ENCODE results near the gene MYRIP.

The MYRIP gene

DNA sequence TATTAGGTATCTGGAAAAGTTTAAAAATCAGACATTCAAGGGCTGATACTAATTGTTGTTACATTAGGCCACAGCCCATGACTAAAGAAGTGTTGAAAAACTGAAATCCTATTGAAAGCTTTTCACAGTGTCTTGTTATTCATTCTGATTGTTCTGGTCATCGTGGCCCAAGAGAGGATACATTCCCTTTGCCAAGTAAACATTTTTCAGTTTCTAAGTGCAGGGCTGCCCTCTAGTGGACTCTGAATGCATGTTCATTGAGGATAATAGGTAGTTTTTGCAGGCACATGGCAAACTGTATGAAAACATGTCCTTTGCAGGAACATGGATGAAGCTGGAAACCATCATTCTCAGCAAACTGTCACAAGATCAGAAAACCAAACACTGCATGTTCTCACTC is 181.1 kb downstream of the MYRIP start:
- no peaks in the 10 kb centered on the region for H3K27me3 ChIP-seq (ENCODE audit: control insufficient read depth, insufficient read depth, low read length)
- no peak overlapping the region for H3K27ac ChIP-seq (ENCODE audit: low read depth, low read length)
- H3K9ac ChIP-seq (ENCODE audit: low read length): no peak overlapping the region
- H3K9me3 ChIP-seq (ENCODE audit: control insufficient read depth, insufficient read depth, low read depth, low read length): peaks cover 45% of the 10 kb centered on the region
- no peak overlapping the region for H3K4me3 ChIP-seq (ENCODE audit: low read depth, low read length)
- no peaks in the 10 kb centered on the region for H3K36me3 ChIP-seq (ENCODE audit: control insufficient read depth, insufficient read depth, low read length)
- H3K4me1 ChIP-seq (ENCODE audit: control insufficient read depth, insufficient read depth, low read length): no peaks in the 10 kb centered on the region

DNA sequence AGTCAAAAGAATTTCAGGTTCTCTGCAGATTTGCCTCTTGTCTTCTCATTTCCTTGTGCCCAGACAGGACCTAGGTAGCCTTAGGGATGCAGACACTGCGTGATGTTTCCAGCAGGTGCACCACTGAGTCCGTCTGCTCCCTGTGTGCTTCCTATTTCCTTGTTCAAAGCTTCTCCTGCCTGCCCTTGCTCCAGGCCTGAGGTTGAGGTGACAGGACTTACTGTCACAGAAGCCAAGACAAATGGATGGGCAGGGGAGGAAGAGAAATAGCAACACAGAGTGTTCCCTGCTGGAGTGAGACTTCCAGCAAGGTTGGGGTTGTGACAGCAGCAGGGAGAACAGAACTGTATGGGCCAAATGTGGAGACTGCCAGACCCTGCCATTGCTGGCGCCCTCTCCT is 199.4 kb downstream of the MYRIP start:
- H3K27ac ChIP-seq (ENCODE audit: low read depth, low read length): no peak overlapping the region
- no peaks in the 10 kb centered on the region for H3K9me3 ChIP-seq (ENCODE audit: control insufficient read depth, insufficient read depth, low read depth, low read length)
- no peak overlapping the region for H3K9ac ChIP-seq (ENCODE audit: low read length)

DNA sequence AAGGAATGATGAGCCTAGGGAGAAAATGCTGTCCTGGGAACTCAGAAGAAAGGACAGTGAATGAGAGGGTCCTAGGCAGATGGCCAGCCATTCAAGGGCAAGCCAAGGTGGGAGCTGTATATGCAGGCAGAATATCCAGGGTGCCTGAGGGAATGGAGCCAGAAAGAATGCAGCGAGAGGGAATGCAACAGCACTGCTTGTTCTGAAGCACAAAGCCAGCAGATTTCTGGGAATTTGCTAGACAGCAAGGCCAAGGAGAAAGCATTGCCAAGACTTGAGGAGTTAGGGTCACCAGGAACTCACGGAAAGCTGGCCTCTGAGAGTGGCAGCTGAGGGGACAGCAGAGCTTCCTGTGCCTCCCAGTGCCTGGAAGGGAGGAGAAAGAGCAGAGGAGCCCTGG is 200.6 kb downstream of the MYRIP start:
- H3K36me3 ChIP-seq (ENCODE audit: control insufficient read depth, insufficient read depth, low read length): no peaks in the 10 kb centered on the region
- H3K4me1 ChIP-seq (ENCODE audit: control insufficient read depth, insufficient read depth, low read length): 0 out of 2 replicates have a peak, but pooled peaks cover 7% of the 10 kb centered on the region
- no peaks in the 10 kb centered on the region for H3K27me3 ChIP-seq (ENCODE audit: control insufficient read depth, insufficient read depth, low read length)
- H3K9ac ChIP-seq (ENCODE audit: low read length): no peak overlapping the region
- H3K4me3 ChIP-seq (ENCODE audit: low read depth, low read length): no peak overlapping the region
- H3K27ac ChIP-seq (ENCODE audit: low read depth, low read length): no peak overlapping the region
- no peaks in the 10 kb centered on the region for H3K9me3 ChIP-seq (ENCODE audit: control insufficient read depth, insufficient read depth, low read depth, low read length)

More for the DNA sequence above, 199.4 kb downstream of the MYRIP start:
- H3K4me1 ChIP-seq (ENCODE audit: control insufficient read depth, insufficient read depth, low read length): 0 out of 2 replicates have a peak, but pooled peaks cover 7% of the 10 kb centered on the region
- H3K4me3 ChIP-seq (ENCODE audit: low read depth, low read length): no peak overlapping the region
- no peaks in the 10 kb centered on the region for H3K36me3 ChIP-seq (ENCODE audit: control insufficient read depth, insufficient read depth, low read length)
- no peaks in the 10 kb centered on the region for H3K27me3 ChIP-seq (ENCODE audit: control insufficient read depth, insufficient read depth, low read length)

DNA sequence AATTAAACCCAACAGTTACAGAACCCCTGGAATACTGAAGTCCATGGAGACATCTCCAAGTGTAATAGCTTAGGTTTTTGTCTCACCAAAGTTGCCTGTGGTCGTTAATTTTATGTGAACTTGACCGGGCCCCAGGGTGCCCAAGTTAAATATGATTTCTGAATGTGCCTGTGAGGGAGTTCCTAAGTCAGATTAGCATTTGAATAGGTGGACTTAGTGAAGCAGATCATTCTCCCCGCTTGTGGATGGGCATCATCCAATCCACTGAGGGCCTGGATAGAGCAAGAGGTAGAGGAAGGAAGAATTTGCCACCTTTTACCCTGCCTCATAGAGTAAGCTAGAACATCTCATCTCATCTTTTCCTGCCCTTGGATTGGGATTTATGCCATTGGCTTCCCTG is 203.0 kb downstream of the MYRIP start:
- Histone ChIP-seq H3K36me3 (ENCODE audit: control insufficient read depth, insufficient read depth, low read length) (no peaks in the 10 kb centered on the region), H3K4me3 (ENCODE audit: low read depth, low read length) (no peak overlapping the region), H3K9ac (ENCODE audit: low read length) (no peak overlapping the region), H3K27me3 (ENCODE audit: control insufficient read depth, insufficient read depth, low read length) (no peaks in the 10 kb centered on the region), H3K9me3 (ENCODE audit: control insufficient read depth, insufficient read depth, low read depth, low read length) (no peaks in the 10 kb centered on the region), H3K27ac (ENCODE audit: low read depth, low read length) (no peak overlapping the region), H3K4me1 (ENCODE audit: control insufficient read depth, insufficient read depth, low read length) (0 out of 2 replicates have a peak, but pooled peaks cover 7% of the 10 kb centered on the region)

DNA sequence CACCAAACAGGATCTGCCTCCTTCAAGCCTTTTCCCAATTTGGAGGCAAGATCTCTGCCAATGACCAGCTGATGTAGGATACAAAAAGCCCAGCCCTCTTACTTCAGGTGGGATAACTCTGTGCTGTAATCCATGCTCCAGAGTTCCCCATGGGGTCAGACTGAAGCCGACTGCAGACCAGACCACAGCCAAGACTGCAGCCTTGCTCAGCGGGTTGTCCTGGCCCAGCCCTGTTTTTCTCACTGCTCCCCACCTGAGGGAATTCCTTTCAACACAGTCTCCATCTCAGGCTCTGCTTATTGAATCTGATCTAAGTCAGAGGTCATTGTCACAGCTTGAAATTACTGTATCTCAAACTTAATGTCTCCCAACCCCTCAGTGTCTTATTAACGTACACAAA is 207.0 kb downstream of the MYRIP start:
- H3K27ac ChIP-seq (ENCODE audit: low read depth, low read length): no peak overlapping the region
- H3K9me3 ChIP-seq (ENCODE audit: control insufficient read depth, insufficient read depth, low read depth, low read length): no peaks in the 10 kb centered on the region
- H3K4me1 ChIP-seq (ENCODE audit: control insufficient read depth, insufficient read depth, low read length): 0 out of 2 replicates have a peak, but pooled peaks cover 7% of the 10 kb centered on the region
- no peaks in the 10 kb centered on the region for H3K27me3 ChIP-seq (ENCODE audit: control insufficient read depth, insufficient read depth, low read length)
- no peak overlapping the region for H3K4me3 ChIP-seq (ENCODE audit: low read depth, low read length)
- H3K9ac ChIP-seq (ENCODE audit: low read length): no peak overlapping the region
- no peaks in the 10 kb centered on the region for H3K36me3 ChIP-seq (ENCODE audit: control insufficient read depth, insufficient read depth, low read length)

DNA sequence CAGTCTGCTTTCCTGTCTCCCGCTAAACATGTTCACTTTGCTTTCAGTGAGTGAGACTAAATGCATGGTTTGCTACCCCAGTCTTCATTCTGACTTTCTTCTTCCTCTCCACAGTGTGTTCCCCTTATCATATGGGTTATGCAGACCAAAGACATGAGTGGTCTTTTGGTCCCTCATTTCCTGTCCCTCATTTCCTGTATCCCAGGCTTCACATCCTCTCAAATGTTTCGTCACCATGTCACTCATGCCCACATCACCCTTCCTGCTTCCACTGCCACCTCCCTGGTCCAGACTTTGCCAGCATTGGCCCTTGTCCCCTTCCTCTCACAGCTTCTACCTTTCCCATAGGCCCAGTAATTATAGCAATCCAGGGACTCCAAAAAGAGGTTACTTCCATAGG is 209.0 kb downstream of the MYRIP start:
- Histone ChIP-seq H3K4me1 (ENCODE audit: control insufficient read depth, insufficient read depth, low read length) (peaks cover 6% of the 10 kb centered on the region; the same call in 1 of the 2 replicates), H3K36me3 (ENCODE audit: control insufficient read depth, insufficient read depth, low read length) (no peaks in the 10 kb centered on the region), H3K27ac (ENCODE audit: low read depth, low read length) (no peak overlapping the region), H3K9me3 (ENCODE audit: control insufficient read depth, insufficient read depth, low read depth, low read length) (peaks cover 2% of the 10 kb centered on the region; the same call in 1 of the 2 replicates), H3K9ac (ENCODE audit: low read length) (no peak overlapping the region), H3K4me3 (ENCODE audit: low read depth, low read length) (no peak overlapping the region), H3K27me3 (ENCODE audit: control insufficient read depth, insufficient read depth, low read length) (no peaks in the 10 kb centered on the region)

DNA sequence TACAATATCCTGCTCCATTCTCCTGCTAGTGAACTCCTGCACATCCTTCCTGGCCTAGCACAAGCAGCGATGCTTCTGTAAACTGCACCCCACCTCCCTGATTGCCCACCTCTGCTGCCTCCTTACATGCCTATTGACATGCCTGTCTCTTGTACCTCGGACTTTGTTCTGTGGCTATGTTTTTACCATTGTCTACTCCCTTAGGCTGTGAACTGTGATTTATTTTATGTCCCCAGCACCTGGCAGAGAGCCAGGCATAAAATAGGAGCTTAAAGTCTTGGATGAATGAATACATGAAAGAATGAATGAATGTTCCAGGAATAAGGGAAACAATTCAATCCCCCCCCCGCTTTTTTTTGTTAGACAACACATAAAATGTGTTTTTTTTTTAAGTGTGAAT is 210.0 kb downstream of the MYRIP start:
- Histone ChIP-seq H3K4me3 (ENCODE audit: low read depth, low read length) (no peak overlapping the region), H3K9me3 (ENCODE audit: control insufficient read depth, insufficient read depth, low read depth, low read length) (peaks cover 7% of the 10 kb centered on the region), H3K36me3 (ENCODE audit: control insufficient read depth, insufficient read depth, low read length) (no peaks in the 10 kb centered on the region), H3K27ac (ENCODE audit: low read depth, low read length) (no peak overlapping the region), H3K9ac (ENCODE audit: low read length) (no peak overlapping the region), H3K27me3 (ENCODE audit: control insufficient read depth, insufficient read depth, low read length) (no peaks in the 10 kb centered on the region), H3K4me1 (ENCODE audit: control insufficient read depth, insufficient read depth, low read length) (peaks cover 6% of the 10 kb centered on the region; the same call in 1 of the 2 replicates)

DNA sequence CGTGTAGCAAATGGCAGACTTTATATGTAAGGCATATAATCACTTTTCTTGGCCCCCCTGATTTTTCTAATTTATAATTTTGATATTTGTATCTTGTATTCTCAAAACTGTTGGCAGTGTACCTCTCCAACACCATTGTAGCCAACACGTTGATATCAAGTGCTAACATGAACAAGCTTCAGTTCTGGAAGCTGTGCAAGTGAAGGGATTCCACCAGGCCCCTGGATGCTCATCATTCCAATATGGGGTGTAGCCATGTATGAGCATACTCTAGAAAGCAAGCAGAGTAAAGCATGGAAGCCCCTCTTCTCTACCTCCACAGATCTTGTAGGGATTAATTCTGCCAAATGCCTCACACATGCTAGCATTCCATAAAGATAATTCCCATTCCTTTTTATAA is 211.3 kb downstream of the MYRIP start:
- Histone ChIP-seq H3K4me1 (ENCODE audit: control insufficient read depth, insufficient read depth, low read length) (peaks cover 6% of the 10 kb centered on the region; the same call in 1 of the 2 replicates), H3K27ac (ENCODE audit: low read depth, low read length) (no peak overlapping the region), H3K4me3 (ENCODE audit: low read depth, low read length) (no peak overlapping the region), H3K36me3 (ENCODE audit: control insufficient read depth, insufficient read depth, low read length) (no peaks in the 10 kb centered on the region), H3K9me3 (ENCODE audit: control insufficient read depth, insufficient read depth, low read depth, low read length) (peaks cover 20% of the 10 kb centered on the region), H3K9ac (ENCODE audit: low read length) (no peak overlapping the region), H3K27me3 (ENCODE audit: control insufficient read depth, insufficient read depth, low read length) (no peaks in the 10 kb centered on the region)

DNA sequence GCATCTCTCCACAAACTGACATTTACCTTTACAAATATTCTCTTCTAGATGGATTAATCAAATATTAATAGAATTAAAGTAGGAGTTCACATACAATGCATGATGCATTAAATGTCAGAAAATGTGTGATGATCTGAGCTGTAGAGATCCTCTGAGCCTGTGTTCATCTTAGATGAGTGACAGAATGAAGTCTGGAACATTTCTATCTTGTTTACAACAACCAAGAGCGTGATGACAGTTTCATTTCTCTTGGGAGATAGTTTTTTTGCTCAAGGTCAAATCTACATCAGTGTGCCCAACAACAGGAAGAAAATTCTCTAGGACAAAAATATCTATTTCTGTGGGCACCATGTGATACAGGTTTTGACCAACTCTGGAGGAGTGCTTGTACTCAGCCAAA is 211.9 kb downstream of the MYRIP start:
- no peaks in the 10 kb centered on the region for H3K27me3 ChIP-seq (ENCODE audit: control insufficient read depth, insufficient read depth, low read length)
- H3K36me3 ChIP-seq (ENCODE audit: control insufficient read depth, insufficient read depth, low read length): no peaks in the 10 kb centered on the region
- H3K4me1 ChIP-seq (ENCODE audit: control insufficient read depth, insufficient read depth, low read length): peaks cover 6% of the 10 kb centered on the region; the same call in 1 of the 2 replicates
- H3K4me3 ChIP-seq (ENCODE audit: low read depth, low read length): no peak overlapping the region
- peaks cover 26% of the 10 kb centered on the region for H3K9me3 ChIP-seq (ENCODE audit: control insufficient read depth, insufficient read depth, low read depth, low read length)
- H3K27ac ChIP-seq (ENCODE audit: low read depth, low read length): no peak overlapping the region
- H3K9ac ChIP-seq (ENCODE audit: low read length): no peak overlapping the region

DNA sequence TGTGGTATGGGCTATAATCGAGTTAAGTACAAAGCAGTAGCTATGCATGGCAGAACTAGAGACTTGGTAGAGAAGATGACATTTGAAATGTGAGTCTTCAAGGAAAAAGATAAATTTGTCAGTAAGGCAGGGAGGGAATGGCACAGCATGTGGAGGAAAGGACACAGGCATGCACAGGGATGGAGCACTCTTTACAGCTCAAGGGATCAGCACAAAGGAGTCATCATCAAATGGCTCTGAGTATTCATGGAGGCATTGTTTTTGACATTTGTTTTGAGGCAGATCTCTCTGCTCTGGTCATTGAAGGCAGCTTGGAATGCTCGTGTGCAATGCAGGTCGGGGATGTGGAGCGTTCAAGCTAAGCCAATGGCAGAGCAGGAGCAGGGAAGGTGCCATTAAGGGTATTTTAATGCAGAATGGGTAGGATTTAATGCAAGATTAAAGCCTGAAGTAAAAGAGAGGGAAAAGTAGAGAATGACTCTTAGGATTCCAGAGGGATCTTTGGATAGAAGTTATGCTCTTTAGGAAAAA is 213.0 kb downstream of the MYRIP start:
- Histone ChIP-seq H3K27me3 (ENCODE audit: control insufficient read depth, insufficient read depth, low read length) (no peaks in the 10 kb centered on the region), H3K4me1 (ENCODE audit: control insufficient read depth, insufficient read depth, low read length) (peaks cover 6% of the 10 kb centered on the region; the same call in 1 of the 2 replicates), H3K9ac (ENCODE audit: low read length) (no peak overlapping the region), H3K36me3 (ENCODE audit: control insufficient read depth, insufficient read depth, low read length) (no peaks in the 10 kb centered on the region), H3K27ac (ENCODE audit: low read depth, low read length) (no peak overlapping the region), H3K4me3 (ENCODE audit: low read depth, low read length) (no peak overlapping the region), H3K9me3 (ENCODE audit: control insufficient read depth, insufficient read depth, low read depth, low read length) (peaks cover 36% of the 10 kb centered on the region)

DNA sequence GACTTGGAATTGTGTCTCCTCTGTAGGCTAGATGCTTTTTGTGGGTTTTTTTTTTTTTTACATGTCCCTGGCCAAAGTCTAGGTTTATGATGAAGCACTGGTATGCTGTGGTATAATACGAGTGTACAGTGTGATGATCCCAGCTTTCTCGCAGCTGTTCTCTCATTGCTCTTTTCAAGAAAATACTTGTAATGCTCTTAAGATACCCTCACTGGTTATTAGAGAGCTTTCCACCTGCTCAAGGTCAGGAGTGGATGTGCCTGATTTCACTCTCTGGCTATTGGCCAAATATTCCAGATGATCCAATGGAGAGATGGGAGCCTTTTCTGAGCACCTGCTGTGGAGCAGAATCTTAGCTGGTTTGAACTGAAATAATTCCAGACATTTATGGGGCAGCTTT is 215.1 kb downstream of the MYRIP start:
- no peaks in the 10 kb centered on the region for H3K27me3 ChIP-seq (ENCODE audit: control insufficient read depth, insufficient read depth, low read length)
- no peaks in the 10 kb centered on the region for H3K36me3 ChIP-seq (ENCODE audit: control insufficient read depth, insufficient read depth, low read length)
- H3K4me1 ChIP-seq (ENCODE audit: control insufficient read depth, insufficient read depth, low read length): peaks cover 6% of the 10 kb centered on the region; the same call in 1 of the 2 replicates
- H3K9ac ChIP-seq (ENCODE audit: low read length): no peak overlapping the region
- peaks cover 42% of the 10 kb centered on the region for H3K9me3 ChIP-seq (ENCODE audit: control insufficient read depth, insufficient read depth, low read depth, low read length)
- no peak overlapping the region for H3K27ac ChIP-seq (ENCODE audit: low read depth, low read length)
- no peak overlapping the region for H3K4me3 ChIP-seq (ENCODE audit: low read depth, low read length)

Measured in HUES6 (cell line).